Cardiac septum (tissue), 1 donor: ENCODE data around the gene FGFRL1. TPM values are rescaled to one million over a fixed set of nuclear protein-coding genes. Genes with fewer than 3 reads are reported as not detected.
"Not testable (repeated sequence)": the region's sequence is repeated elsewhere in the genome, so short reads cannot be mapped to it uniquely, and the experiment has no call there.

Source experiments
- DNase-seq: peaks from one replicate; pipeline ENCODE4 v3.0.0-alpha.2; 2020; ENCODE audit warnings: low spot score
- intact Hi-C: fragments of 100-400 bp; cut with DNase I; formaldehyde crosslinking; loops from one replicate; pipeline ENCODE4 v1.14.0; 2022
- total RNA-seq: library from RNA; stranded (reverse); fragmentation: NEBNext Ultra II Directional; extraction: Animal tissue kit (Norgen Biotek cat#: 25700); gene quantifications from one replicate; pipeline ENCODE4 v1.2.1, GENCODE V29; 2021
- donor health status: DM: no; HTN: no; CAD: no.

The FGFRL1 gene
- total RNA-seq, 1 donor from 2014 or later, result 28.1 TPM

DNA sequence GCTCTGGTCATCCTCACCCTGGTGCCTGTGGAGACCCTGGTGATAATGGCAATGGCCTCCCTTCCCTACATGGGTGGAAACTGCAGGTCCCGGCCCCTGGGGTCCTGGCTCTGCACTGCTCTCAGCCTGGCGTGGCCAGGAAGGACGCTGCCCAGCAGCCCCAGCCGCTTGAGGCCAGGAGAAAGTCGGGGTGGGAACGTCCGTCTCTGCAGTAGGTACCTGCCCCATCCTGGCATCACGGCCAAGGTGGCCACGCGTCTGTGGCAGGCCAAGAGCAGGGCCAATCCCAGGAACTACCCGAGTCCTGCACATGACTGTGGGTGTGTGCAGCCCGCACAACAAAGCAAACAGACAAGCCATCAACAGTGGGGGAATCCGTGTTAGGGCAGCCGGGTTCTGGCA is 33.8 kb downstream of the FGFRL1 start:
- intact Hi-C loops, result no loop called here
- DNase-seq, result no peak

DNA sequence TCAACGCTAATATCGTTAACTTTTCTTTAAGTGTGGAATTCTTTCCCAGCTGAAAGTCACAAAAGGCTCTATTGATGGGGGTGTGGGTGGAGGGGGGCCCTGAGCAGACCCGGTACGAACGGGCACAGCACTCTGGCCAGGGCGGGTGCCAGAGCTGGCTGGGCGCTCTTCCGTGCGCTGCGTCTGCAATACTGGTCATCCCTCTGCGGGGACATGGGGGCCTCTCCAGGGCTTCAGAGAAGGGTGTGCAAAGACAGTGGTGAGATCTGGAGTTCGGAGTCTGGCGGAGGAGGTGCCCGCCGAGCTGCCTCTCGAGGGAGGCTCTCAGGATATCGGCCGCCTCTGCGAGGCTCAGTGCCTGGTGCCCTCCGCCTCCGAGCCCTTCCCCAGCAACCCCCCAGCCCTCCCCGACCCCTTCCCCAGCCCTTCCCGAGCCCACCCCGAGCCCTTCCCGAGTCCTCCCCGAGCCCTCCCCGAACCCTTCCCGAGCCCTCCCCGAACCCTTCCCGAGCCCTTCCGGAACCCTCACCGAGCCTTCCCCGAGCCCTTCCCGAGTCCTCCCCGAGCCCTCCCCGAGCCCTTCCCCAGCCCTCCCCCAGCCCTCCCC is 34.3 kb downstream of the FGFRL1 start:
- no peak for DNase-seq
- intact Hi-C loops, result no loop called here

- DNase-seq, intact Hi-C loops: not testable (repeated sequence)
Measured at GRCh38 chr4:1046581-1047011, 35.2 kb downstream of the FGFRL1 start.

DNA sequence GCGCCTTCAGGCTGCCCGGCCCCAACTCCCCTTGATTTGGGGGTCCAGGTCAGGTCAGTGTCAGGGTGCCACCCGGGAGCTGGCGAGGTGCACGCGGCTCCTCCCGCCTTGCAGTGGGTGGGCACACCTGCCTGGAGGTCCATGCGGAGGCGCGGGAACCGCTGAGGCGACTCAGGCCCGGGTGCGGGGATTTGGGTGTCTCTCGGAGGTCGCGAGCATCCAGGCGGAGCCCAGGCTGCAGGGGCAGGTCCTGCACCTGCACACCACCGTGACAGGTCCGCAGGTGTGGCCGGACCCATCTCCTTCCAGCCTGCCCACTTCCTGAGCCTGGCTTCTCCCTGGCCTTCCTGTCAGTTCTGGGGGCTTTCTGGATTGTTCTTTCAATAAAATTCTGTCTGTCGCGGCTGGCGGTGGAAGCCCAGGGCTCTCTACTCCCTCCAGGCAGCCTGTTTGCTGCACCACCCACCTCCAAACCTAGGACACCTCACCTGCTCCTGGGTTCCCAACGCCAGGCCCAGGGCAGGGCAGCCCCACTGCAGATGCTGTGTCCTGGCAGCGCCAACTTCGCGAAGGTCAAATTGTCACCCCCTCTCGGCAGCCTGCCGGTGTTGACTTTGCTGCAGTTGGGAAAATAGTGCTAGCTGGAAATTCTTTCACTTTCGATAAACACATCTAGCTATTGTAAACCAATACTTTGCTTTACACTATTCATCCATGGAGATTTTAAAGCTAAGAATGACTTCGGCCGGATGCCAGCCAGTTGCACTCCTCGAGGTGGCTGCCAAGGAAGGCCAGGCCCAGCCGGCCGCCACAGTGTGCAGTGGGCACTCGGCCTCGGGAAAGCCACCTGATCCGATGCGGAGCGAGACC is 35.9 kb downstream of the FGFRL1 start:
- intact Hi-C loops, result no loop called here
- DNase-seq, result peak; percentile 64

DNA sequence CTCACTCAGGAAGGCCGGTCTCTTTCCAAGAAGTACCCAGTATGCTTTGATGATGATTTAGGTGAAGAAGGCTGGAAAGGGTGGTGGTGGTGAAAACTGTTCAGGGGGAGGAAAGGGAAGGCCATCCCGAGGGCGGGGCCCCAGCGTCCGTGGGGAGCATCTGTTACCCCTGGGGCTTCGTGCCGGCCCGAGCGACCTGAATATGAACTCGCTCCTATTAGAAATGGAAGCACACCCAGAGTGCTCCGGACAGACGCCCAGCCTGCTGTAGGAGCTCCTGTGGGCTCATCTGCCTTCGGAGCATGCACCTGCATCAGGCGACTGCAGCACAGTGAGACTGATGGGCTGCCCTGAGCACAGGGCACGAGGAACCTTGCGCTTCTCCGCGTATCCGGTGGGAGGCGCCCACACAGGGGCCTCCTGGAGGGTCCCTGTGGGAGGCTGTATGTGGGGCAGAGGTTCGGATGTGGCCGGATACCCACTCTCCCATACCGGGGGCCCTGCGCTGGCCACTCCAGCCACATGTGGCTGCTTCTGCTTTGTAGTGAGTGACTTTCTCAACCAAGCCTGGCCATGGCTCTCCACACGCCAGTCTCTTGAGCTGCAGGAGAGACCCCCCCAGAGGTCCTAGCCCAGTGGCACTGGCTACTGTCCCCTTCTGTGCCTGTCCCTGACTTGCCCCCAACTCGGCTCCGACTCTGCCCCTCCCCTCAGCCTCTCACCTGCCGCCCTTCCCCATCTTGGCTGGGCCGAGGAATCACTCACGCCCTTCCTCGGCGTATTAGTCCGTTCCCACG is 36.7 kb downstream of the FGFRL1 start:
- peak; percentile 41 for DNase-seq
- intact Hi-C loops, result no loop called here

DNA sequence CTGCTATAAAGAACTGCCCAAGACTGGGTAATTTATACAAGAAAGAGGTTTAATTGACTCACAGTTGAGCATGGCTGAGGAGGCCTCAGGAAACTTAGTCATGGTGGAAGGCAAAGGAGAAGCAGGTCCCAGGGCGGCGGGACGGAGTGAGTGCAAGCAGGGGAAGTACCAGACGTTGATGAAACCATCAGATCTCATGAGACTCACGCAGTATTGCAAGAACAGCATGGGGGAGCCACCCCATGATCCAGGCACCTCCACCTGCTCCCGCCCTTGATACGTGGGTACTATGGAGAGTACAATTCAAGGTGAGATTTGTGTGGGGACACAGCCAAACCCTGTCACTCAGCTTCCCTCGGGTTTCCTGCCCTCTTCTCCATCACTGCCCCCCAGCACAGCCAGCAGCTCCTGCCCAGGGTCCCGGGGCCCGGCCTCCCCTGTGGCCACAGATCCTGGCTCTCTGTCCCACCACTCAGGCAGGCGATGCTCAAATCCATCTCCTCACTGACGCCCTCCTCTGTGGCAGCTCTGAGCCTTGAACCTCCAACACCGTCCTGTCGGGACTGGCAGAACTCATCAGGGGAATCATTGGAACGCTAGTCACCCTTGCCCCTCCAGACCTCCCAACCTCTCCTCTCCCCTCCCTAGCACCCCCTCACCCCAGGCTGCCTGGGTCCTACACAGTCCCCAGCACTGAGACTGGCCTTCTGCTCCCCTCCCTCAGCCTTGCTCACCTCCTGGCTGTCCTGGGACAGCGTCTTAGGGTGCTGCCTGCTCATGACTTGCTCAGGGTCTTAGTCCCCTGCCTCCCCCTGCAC is 37.6 kb downstream of the FGFRL1 start:
- peak; percentile 69 for DNase-seq
- intact Hi-C loops, result no loop called here

DNA sequence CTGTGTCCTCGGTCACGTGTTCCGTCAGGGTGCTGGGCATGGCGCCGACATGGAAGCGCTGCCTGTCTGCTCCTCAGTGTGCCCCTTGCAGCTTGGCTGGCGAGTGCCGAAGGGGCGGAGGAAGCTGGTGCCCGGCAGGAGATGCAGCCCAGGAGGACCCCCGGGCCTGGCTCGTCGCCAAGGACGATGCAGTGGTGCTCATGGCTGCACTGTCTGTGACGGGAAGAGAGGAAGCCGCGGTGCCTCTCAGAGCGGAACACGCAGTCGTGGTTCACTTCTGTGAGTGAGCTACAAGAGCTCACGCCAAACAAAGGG is 38.1 kb downstream of the FGFRL1 start:
- DNase-seq, result peak; percentile 64
- intact Hi-C loops, result no loop called here

GRCh38 chr4:1050486-1051213 is 39.2 kb downstream of the FGFRL1 start:
- intact Hi-C loops, result no loop called here
- peak; percentile 31 for DNase-seq

- peak; percentile 46 for DNase-seq
- intact Hi-C loops, result no loop called here
Measured at GRCh38 chr4:1051472-1051871, 40.0 kb downstream of the FGFRL1 start.

DNA sequence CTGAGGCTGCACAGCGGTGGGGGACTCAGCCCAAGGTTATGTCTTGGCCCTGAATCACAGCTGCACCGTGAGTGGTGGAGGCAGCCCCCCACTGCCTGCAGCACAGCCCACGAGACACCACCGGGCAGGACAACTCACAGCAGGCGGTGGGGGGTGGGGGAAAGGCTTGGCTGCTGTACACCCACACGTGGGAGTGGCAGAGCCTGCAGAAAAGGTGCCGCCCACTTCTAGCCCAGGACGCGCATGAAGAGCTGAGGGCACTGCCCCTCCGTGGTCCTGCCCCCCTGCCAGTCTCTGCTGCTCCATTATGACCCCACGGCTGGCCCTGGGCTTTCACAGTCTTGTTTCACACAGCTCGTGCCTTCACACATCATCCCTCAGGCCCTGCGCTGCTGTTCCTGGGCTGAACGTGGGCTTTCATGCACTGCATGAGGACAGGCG is 40.8 kb downstream of the FGFRL1 start:
- DNase-seq, result no peak
- intact Hi-C loops, result no loop called here

DNA sequence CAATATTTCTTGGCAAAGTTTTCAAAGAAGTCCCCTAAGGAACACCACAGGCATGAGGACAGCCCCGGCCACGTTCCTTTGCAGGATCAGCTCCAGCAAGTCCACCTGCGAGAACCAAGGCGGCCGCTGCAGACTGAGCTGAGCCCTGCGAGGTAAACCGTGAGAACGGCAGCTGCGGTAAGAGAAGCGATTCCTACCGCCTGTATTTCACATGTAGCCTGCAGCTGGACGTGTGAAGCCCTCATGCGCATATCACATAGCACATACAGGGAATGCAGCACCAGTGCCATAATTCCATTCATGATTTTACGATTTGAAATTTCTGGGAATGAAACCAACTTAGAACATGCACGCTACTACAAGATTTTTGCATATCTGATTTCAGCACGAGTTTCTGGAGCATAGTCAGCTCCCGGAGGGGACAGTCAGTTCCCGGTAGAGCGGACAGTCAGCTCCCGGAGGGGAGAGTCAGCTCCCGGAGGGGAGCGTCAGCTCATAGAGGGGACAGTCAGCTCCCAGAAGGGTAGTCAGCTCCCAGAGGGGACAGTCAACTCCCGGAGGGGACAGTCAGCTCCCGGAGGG is 41.7 kb downstream of the FGFRL1 start:
- DNase-seq, result no peak
- intact Hi-C loops, result no loop called here

DNA sequence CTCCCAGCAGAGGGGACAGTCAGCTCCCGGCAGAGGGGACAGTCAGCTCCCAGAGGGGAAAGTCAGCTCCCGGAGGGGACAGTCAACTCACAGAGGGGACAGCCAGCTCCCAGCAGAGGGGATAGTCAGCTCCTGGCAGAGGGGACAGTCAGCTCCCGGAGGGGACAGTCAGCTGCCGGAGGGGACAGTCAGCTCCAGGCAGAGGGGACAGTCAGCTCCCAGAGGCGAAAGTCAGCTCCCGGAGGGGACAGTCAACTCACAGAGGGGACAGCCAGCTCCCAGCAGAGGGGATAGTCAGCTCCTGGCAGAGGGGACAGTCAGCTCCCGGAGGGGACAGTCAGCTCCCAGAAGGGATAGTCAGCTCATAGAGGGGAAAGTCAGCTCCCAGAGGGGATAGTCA is 42.5 kb downstream of the FGFRL1 start:
- DNase-seq, intact Hi-C loops: not testable (repeated sequence)

- intact Hi-C loops, DNase-seq: not testable (repeated sequence)
Measured at GRCh38 chr4:1054696-1055242, 43.3 kb downstream of the FGFRL1 start.

DNA sequence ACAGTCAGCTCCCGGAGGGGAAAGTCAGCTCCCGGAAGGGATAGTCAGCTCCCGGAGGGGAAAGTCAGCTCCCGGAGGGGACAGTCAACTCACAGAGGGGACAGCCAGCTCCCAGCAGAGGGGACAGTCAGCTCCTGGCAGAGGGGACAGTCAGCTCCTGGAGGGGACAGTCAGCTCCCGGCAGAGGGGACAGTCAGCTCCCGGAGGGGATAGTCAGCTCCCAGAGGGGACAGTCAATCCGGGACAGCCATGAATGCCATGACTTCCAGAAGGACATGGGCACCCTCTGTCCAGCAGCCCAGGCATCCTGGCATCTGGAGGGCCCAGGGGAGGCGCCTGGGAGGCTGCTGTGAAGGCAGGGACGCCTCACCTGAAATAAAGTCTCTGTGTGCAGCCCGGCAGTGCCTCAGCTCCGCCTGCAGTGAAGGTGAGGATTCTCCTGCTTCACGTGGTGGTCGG is 43.8 kb downstream of the FGFRL1 start:
- not testable (repeated sequence) for DNase-seq

DNA sequence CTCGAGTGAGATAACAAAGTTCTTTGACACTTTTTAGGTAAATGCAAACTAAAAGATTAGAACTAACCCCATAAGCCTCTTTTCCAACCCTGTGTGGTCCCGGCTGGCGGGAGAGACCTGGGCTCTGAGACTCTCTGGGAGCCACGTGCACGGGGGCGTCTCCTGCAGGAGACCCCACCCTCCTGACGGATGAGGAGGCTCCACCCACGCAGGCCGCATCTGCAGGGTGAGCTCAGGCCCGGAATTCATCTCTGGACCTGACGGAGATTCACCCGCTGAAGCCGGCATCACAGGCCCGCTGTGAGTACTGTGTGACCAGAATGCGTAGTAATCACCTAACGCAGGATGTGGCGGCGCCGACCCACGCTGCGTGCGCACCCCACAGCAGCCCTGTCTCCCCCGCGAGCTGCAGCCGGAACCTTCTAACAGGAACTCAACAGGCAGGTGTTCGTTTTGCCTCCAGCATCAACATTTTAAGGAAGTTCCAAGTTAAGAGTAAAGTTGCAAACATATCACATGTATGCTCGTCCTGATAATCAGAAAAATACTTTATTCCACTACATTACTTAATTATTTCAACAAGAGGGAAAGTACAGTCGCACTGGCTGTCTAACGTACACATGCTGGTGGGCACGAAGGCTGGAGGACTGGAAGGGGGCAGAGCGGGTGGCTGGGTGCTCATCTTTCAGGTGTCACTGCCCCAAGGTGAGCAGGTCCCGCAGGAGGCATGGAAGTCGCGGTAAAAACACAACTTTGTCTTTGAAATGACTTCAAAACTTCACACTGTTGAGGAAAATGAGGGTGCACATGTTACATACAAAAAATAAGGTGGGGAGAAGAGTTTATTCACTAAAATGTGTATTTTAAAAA is 44.5 kb downstream of the FGFRL1 start:
- intact Hi-C loops, result no loop called here
- no peak for DNase-seq

More for the DNA sequence above, 43.8 kb downstream of the FGFRL1 start:
- intact Hi-C loops, result not testable (repeated sequence)

DNA sequence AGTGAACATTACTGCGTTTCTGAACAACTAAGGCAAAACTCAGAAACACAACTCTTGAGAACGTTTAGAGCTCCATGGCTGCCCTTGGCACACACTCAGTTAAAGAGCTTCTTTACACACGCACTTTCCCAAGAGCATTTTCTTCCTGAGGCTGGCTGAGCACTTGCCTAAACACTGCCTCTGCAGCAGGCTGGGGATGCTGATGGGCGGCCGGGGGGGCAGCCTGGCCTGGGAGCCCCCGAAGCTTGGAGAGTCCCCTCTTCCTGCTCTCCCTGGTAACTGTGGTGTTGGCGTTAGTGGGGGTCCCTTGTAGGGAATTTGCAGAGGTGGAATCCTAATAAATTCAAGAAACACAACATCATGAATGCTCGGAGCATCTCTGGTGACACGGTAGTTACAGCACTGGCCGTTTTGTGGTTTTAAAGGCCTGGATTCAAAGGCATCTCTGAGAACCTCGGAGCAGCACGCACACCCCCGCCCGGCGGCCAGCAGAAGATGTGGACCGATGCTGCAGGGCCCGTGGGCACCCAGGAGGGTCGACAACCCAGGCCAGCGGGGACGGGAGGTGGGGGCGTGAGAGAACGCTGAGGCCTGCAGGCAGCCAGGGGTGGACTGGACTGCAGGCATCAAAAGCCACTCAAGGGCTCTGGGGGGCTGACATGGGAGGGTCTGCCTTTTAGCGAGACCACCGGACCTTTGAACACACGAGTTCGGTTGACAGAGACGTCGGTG is 45.4 kb downstream of the FGFRL1 start:
- no peak for DNase-seq
- intact Hi-C loops, result no loop called here

DNA sequence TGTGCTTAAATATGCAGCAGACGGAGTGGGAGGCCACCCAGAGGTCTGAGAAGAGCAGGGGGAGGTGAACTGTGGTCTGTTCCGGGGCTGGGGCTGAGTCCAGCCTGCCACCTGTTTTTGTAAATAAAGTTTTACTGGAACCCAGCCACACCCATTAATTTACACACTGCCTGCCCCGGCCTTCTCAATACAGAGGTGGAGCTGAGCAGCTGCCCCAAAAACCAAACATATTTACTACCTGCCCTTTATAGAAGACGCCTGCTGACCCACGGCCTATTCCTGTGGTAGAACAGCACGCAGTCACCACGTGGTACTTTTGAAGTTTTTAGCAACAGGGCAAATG is 45.9 kb downstream of the FGFRL1 start:
- intact Hi-C loops, result no loop called here
- no peak for DNase-seq
